AG10803 (cell line): Measurements from ENCODE around the gene UBTD1.

Source experiments
- DNase-seq: peaks from one replicate; pipeline ENCODE4 v3.0.0; 2010; ENCODE audit warnings: low read depth
- H3K4me3 ChIP-seq: 2 replicates; pipeline ENCODE4 v1.5.1; 2011; ENCODE audit warnings: mild to moderate bottlenecking, low read length, control low read depth
- CTCF ChIP-seq: conservative IDR thresholded peaks from 2 replicates; pipeline ENCODE4 v1.5.1; 2011; ENCODE audit warnings: mild to moderate bottlenecking, low read length, control low read depth, inconsistent platforms

UBTD1 gene

GRCh38 chr10:97482381-97482780, 16.3 kb upstream of the UBTD1 start:
- H3K4me3 ChIP-seq, result no peak overlapping the region
- no peak for TF ChIP-seq CTCF
- DNase-seq, result no peak

GRCh38 chr10:97483506-97483905, 15.2 kb upstream of the UBTD1 start:
- TF ChIP-seq CTCF, result no peak
- DNase-seq, result no peak
- no peak overlapping the region for H3K4me3 ChIP-seq

GRCh38 chr10:97483921-97484320, 14.8 kb upstream of the UBTD1 start:
- DNase-seq, result peak; percentile 28
- TF ChIP-seq CTCF, result no peak
- H3K4me3 ChIP-seq, result no peak overlapping the region

GRCh38 chr10:97485647-97486281, 13.0 kb upstream of the UBTD1 start:
- no peak for TF ChIP-seq CTCF
- DNase-seq, result no peak
- no peak overlapping the region for H3K4me3 ChIP-seq

GRCh38 chr10:97490592-97490991, 8.1 kb upstream of the UBTD1 start:
- no peak for DNase-seq
- H3K4me3 ChIP-seq, result no peak overlapping the region
- no peak for TF ChIP-seq CTCF

- DNase-seq, result no peak
- H3K4me3 ChIP-seq, result no peak overlapping the region
- no peak for TF ChIP-seq CTCF
These were observed 4.6 kb upstream of the UBTD1 start for GRCh38 chr10:97494151-97494550.

- no peak overlapping the region for H3K4me3 ChIP-seq
- no peak for TF ChIP-seq CTCF
- peak; percentile 22 for DNase-seq
These were observed 3.7 kb upstream of the UBTD1 start for GRCh38 chr10:97494863-97495506.
